ENCODE measurements around the gene NDUFS2. TPM values are rescaled to one million over a fixed set of nuclear protein-coding genes. Genes with fewer than 3 reads are reported as not detected.
A peak's percentile ranks its signal among the peaks of the same experiment; 100 is the strongest.

NDUFS2 gene
- total and polyA plus RNA-seq, 2 experiments from 2014 or later, result 103 to 163 TPM

DNA sequence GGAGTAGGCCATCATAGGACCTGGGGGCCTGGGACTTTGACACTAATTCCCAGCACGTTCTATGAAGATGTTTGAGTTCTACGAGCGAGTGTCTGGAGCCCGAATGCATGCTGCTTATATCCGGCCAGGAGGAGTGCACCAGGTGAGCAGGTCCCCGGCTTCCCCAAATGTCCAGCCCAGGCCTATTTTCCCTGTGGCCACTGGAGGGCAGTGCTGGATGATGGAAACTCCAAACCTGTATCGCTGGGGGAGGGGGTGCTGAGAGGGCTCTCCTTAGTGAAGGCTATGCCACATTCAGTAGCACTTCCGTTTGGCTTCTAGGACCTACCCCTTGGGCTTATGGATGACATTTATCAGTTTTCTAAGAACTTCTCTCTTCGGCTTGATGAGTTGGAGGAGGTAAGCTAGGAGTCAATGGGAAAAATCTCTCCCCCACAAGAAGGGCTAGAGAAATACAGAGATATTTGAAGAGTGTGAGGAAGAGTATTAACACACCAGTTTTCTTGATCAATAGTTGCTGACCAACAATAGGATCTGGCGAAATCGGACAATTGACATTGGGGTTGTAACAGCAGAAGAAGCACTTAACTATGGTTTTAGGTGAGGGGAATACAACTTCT lies 7.7 kb downstream of the NDUFS2 start:
- Histone ChIP-seq H3K36me3 (replicated peaks; ENCODE audit: insufficient read depth, low read depth) (peaks cover 10% of the 10 kb centered on the region), H3K9me2 (replicated peaks; ENCODE audit: insufficient read depth) (no peaks in the 10 kb centered on the region), H3K79me2 (peaks cover 18% of the 10 kb centered on the region), H3K27ac (no peak overlapping the region), H4K20me1 (ENCODE audit: insufficient read depth, poor library complexity, severe bottlenecking) (no peaks in the 10 kb centered on the region), H3K27me3 (no peaks in the 10 kb centered on the region), H3K4me1 (ENCODE audit: insufficient read depth) (peaks cover 4% of the 10 kb centered on the region), H3K4me2 (no peak overlapping the region), H2AFZ (no peak overlapping the region), H3K9me3 (ENCODE audit: low read depth) (no peaks in the 10 kb centered on the region), H3K4me3 (no peak overlapping the region)
- WGBS (ENCODE audit: low lambda C conversion rate, missing lambda C conversion rate), result 33% methylated on average over 11 of the region's 11 CpGs
- TF ChIP-seq EZH2phosphoT487 (IDR thresholded peaks at IDR 0.05; ENCODE audit: low read depth, severe bottlenecking, unreplicated experiment) (no peak), EZH2 (IDR thresholded peaks at IDR 0.05; ENCODE audit: borderline replicate concordance) (no peak)
- TF ChIP-seq, protein P1, sequence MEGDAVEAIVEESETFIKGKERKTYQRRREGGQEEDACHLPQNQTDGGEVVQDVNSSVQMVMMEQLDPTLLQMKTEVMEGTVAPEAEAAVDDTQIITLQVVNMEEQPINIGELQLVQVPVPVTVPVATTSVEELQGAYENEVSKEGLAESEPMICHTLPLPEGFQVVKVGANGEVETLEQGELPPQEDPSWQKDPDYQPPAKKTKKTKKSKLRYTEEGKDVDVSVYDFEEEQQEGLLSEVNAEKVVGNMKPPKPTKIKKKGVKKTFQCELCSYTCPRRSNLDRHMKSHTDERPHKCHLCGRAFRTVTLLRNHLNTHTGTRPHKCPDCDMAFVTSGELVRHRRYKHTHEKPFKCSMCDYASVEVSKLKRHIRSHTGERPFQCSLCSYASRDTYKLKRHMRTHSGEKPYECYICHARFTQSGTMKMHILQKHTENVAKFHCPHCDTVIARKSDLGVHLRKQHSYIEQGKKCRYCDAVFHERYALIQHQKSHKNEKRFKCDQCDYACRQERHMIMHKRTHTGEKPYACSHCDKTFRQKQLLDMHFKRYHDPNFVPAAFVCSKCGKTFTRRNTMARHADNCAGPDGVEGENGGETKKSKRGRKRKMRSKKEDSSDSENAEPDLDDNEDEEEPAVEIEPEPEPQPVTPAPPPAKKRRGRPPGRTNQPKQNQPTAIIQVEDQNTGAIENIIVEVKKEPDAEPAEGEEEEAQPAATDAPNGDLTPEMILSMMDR (IDR thresholded peaks at IDR 0.05; ENCODE audit: poor library complexity), result peak; percentile 82
- DNase-seq (ENCODE audit: low spot score), result peak; percentile 92

DNA sequence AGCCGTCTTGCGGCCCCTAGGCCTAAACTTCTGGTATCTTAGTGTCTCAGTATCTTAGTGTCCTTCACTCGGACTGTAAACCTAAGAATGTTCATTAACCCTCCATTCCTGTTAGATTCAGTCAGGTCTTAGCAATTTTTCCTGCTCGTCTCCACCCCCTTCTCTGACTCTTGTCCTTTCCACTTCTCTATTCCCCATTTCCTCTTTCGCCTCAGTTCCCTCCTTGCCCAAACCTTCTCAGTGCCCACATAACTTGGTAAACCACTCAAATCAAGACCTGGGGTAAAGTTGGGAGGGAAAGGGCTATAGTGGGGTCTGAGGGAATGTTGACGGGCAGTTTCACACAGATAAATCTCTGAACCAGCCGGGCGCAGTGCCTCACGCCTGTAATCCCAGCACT lies 12.2 kb downstream of the NDUFS2 start:
- DNase-seq (ENCODE audit: low spot score), result no peak
- no peak overlapping the region for H3K4me3 ChIP-seq
- TF ChIP-seq, protein P1 (IDR thresholded peaks at IDR 0.05; ENCODE audit: poor library complexity), result no peak
- TF ChIP-seq EZH2 (IDR thresholded peaks at IDR 0.05; ENCODE audit: borderline replicate concordance), result no peak
- TF ChIP-seq EZH2phosphoT487 (IDR thresholded peaks at IDR 0.05; ENCODE audit: low read depth, severe bottlenecking, unreplicated experiment), result no peak
- no peaks in the 10 kb centered on the region for H3K9me2 ChIP-seq (replicated peaks; ENCODE audit: insufficient read depth)
- H4K20me1 ChIP-seq (ENCODE audit: insufficient read depth, poor library complexity, severe bottlenecking), result no peaks in the 10 kb centered on the region
- peaks cover 10% of the 10 kb centered on the region for H3K36me3 ChIP-seq (replicated peaks; ENCODE audit: insufficient read depth, low read depth)
- no peaks in the 10 kb centered on the region for H3K9me3 ChIP-seq (ENCODE audit: low read depth)
- WGBS (ENCODE audit: low lambda C conversion rate, missing lambda C conversion rate), result 95% methylated on average over 9 of the region's 9 CpGs
- H3K4me2 ChIP-seq, result no peak overlapping the region
- no peaks in the 10 kb centered on the region for H3K27me3 ChIP-seq
- H2AFZ ChIP-seq, result no peak overlapping the region
- H3K79me2 ChIP-seq, result peaks cover 14% of the 10 kb centered on the region
- no peak overlapping the region for H3K27ac ChIP-seq
- H3K4me1 ChIP-seq (ENCODE audit: insufficient read depth), result peaks cover 31% of the 10 kb centered on the region

DNA sequence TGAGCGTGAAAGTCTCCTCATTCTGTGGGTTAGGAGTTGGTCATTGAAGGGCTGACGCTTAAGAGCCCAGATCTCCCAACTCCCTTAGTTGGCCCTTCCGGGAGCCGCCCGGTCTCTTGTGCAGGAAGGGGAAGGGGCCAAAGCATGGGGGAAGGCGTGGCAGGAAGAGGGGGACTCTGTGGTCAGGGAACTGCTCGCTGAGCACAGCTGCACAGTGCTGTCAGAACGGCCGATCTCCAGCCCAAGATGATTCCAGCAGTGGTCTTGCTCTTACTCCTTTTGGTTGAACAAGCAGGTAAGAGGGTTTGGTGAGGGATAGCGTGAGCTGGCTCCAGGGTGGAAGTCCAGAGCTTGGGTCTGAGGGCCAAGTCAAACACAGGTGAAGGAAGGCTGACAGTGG lies 12.9 kb downstream of the NDUFS2 start, which contains the start of gene FCER1G:
Gene FCER1G, plus strand, starts transcription at position 220 of the 400 bp plus-strand sequence. Its CDS starts 27 bp downstream, at position 247.
- H3K4me1 ChIP-seq (ENCODE audit: insufficient read depth), result peaks cover 30% of the 10 kb centered on the region
- WGBS (ENCODE audit: low lambda C conversion rate, missing lambda C conversion rate), result 98% methylated on average over 10 of the region's 10 CpGs
- H3K4me3 ChIP-seq, result no peak within 1 kb of the TSS

More for the DNA sequence above, 12.9 kb downstream of the NDUFS2 start, which contains the start of gene FCER1G:
- TF ChIP-seq, protein P1 (IDR thresholded peaks at IDR 0.05; ENCODE audit: poor library complexity), result no peak
- TF ChIP-seq EZH2 (IDR thresholded peaks at IDR 0.05; ENCODE audit: borderline replicate concordance) (no peak), EZH2phosphoT487 (IDR thresholded peaks at IDR 0.05; ENCODE audit: low read depth, severe bottlenecking, unreplicated experiment) (no peak)
- Histone ChIP-seq H4K20me1 (ENCODE audit: insufficient read depth, poor library complexity, severe bottlenecking) (no peaks in the 10 kb centered on the region), H3K36me3 (replicated peaks; ENCODE audit: insufficient read depth, low read depth) (peaks cover 10% of the 10 kb centered on the region), H3K9me3 (ENCODE audit: low read depth) (no peaks in the 10 kb centered on the region), H3K4me2 (no peak within 1 kb of the TSS), H2AFZ (no peak within 1 kb of the TSS), H3K79me2 (peaks cover 13% of the 10 kb centered on the region), H3K9me2 (replicated peaks; ENCODE audit: insufficient read depth) (no peaks in the 10 kb centered on the region), H3K27me3 (no peaks in the 10 kb centered on the region), H3K27ac (peak within 1 kb of the TSS; percentile 46)
- DNase-seq (ENCODE audit: low spot score), result no peak
